ENCODE measurements around the gene GRAMD2B. TPM values are rescaled to one million over a fixed set of nuclear protein-coding genes. Genes with fewer than 3 reads are reported as not detected.

GRAMD2B gene
- total and polyA plus RNA-seq, 7 experiments from 2014 or later, result 3.8 to 9.8 (median 7.1) TPM

DNA sequence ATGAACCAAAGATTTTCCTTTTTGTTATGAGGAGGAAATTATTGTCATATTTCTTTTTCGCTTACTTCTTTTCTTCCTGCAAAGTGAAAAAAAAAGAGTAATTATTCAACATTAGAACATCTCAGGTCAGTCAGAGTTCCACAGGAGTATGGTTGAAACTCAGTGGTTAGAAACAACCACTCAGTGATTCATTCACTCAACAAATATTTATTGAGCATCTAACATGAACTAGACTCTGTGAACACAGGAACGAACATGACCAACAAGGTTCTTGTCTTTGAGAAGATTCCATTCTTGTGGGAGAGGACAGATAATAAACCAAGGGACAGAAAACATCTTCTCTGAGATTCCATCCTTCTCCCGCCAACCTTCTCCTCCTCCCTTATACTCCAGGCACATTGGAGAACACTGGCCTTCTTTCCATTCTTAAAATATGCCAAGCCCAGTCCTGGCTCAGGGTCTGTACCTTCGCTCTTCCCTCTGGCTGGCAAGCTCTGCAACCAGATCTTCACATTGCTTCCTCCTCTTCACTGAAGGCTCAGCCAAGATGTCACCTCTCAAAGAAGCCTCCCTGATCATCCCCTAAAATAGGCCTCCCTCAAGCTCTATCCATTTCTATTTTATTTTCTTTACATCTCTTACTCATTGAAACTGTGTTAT, 6.8 kb upstream of the GRAMD2B start:
- no peak for DNase-seq
- Mint-ChIP-seq H3K4me1 (peaks cover 0 to 8% (median 3%) of the 10 kb centered on the region in 7 donors), H3K4me3 (no peak overlapping the region), H3K36me3 (peaks cover 0 to 5% (median 3%) of the 10 kb centered on the region in 5 donors), H3K27me3 (peaks cover 0 to 34% (median 23%) of the 10 kb centered on the region in 5 donors), H3K27ac (no peak overlapping the region), H3K9me3 (peaks cover 0 to 7% (median 4%) of the 10 kb centered on the region in 11 donors)
- H3K9me3 ChIP-seq (ENCODE audit: control insufficient read depth in 2 of 3, low read length in 3 of 3), result no peaks in the 10 kb centered on the region
- ChIA-PET POLR2A (no interaction called here), CTCF (no interaction called here)
- no peaks in the 10 kb centered on the region for H3K4me1 ChIP-seq (ENCODE audit: control insufficient read depth in 2 of 2, insufficient read depth in 2 of 2, low read length in 2 of 2)
- no peaks in the 10 kb centered on the region for H3K36me3 ChIP-seq (ENCODE audit: control insufficient read depth in 2 of 3, insufficient read depth in 3 of 3, low read length in 3 of 3)
- H3K4me3 ChIP-seq (ENCODE audit: low read length), result no peak overlapping the region
- no peak overlapping the region for H3K27ac ChIP-seq (ENCODE audit: low read depth, low read length)
- H3K27me3 ChIP-seq (ENCODE audit: control insufficient read depth in 2 of 2, insufficient read depth in 2 of 2, low read length in 2 of 2), result no peaks in the 10 kb centered on the region
- intact Hi-C loops (cut with micrococcal nuclease), result no loop called here
- ATAC-seq, result no peak

DNA sequence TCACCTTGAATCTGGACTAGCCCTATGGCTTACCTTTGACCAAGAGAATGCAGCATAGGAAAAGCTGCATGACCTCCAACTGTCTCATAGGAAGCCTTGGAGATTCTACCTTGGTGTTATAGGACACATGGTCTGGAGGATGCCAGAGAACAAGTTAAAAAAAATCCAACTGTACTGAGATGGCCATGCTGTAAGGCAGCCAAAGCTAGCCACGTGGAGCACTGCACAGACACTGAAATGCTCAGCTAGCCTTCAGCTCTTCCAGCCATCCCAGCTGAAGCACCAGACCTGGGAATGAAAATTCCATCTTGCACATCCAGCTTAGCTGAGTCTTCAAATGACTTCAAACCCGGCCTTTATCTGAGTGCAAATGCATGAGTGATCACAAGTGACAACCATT, 6.0 kb upstream of the GRAMD2B start:
- CTCF ChIA-PET, result no interaction called here
- Histone ChIP-seq H3K9me3 (ENCODE audit: control insufficient read depth in 2 of 3, low read length in 3 of 3) (no peaks in the 10 kb centered on the region), H3K27ac (ENCODE audit: low read depth, low read length) (no peak overlapping the region), H3K4me1 (ENCODE audit: control insufficient read depth in 2 of 2, insufficient read depth in 2 of 2, low read length in 2 of 2) (no peaks in the 10 kb centered on the region), H3K27me3 (ENCODE audit: control insufficient read depth in 2 of 2, insufficient read depth in 2 of 2, low read length in 2 of 2) (no peaks in the 10 kb centered on the region), H3K4me3 (ENCODE audit: low read length) (no peak overlapping the region), H3K36me3 (ENCODE audit: control insufficient read depth in 2 of 3, insufficient read depth in 3 of 3, low read length in 3 of 3) (no peaks in the 10 kb centered on the region)
- DNase-seq (no peak), ATAC-seq (no peak)
- Mint-ChIP-seq H3K36me3 (peaks cover 0 to 5% (median 0%) of the 10 kb centered on the region in 5 donors), H3K27me3 (peaks cover 0 to 34% (median 19%) of the 10 kb centered on the region in 5 donors), H3K9me3 (peaks cover 0 to 4% (median 0%) of the 10 kb centered on the region in 11 donors), H3K4me3 (no peak overlapping the region), H3K4me1 (peaks cover 0 to 8% (median 3%) of the 10 kb centered on the region in 7 donors), H3K27ac (no peak overlapping the region)
- POLR2A ChIA-PET, result no interaction called here
- intact Hi-C loops (cut with micrococcal nuclease), result no loop called here

DNA sequence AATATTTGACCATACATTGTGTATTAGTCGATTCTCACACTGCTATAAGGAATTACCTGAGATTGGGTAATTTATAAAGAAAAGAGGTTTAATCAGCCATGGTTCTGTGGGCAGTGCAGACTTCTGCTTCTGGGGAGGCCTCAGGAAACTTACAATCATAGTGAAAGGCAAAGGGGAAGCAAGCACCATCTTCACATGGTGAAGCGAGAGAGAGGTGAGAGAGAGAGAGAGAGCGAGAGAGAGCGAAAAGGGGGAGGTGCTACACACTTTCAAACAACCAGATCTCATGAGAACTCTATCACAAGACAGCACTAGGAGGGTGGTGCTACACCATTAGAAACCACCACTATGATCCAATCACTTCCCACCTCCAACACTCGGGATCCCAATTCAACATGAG, 4.1 kb upstream of the GRAMD2B start:
- Mint-ChIP-seq H3K27me3 (peaks cover 0 to 18% (median 2%) of the 10 kb centered on the region in 5 donors), H3K9me3 (peaks cover 0 to 1% (median 0%) of the 10 kb centered on the region in 11 donors), H3K27ac (no peak overlapping the region), H3K4me1 (peaks cover 4 to 19% (median 10%) of the 10 kb centered on the region in 7 donors), H3K4me3 (no peak overlapping the region), H3K36me3 (peaks cover 0 to 5% (median 0%) of the 10 kb centered on the region in 5 donors)
- DNase-seq (no peak), ATAC-seq (no peak)
- peaks cover 0 to 6% (median 0%) of the 10 kb centered on the region in 3 experiments for H3K36me3 ChIP-seq (ENCODE audit: control insufficient read depth in 2 of 3, insufficient read depth in 3 of 3, low read length in 3 of 3)
- H3K27me3 ChIP-seq (ENCODE audit: control insufficient read depth in 2 of 2, insufficient read depth in 2 of 2, low read length in 2 of 2), result no peaks in the 10 kb centered on the region
- peaks cover 0 to 5% of the 10 kb centered on the region in 2 donors for H3K4me1 ChIP-seq (ENCODE audit: control insufficient read depth in 2 of 2, insufficient read depth in 2 of 2, low read length in 2 of 2)
- H3K27ac ChIP-seq (ENCODE audit: low read depth, low read length), result no peak overlapping the region
- ChIA-PET POLR2A (no interaction called here), CTCF (no interaction called here)
- no peak overlapping the region for H3K4me3 ChIP-seq (ENCODE audit: low read length)
- H3K9me3 ChIP-seq (ENCODE audit: control insufficient read depth in 2 of 3, low read length in 3 of 3), result no peaks in the 10 kb centered on the region
- intact Hi-C loops (cut with micrococcal nuclease), result no loop called here

DNA sequence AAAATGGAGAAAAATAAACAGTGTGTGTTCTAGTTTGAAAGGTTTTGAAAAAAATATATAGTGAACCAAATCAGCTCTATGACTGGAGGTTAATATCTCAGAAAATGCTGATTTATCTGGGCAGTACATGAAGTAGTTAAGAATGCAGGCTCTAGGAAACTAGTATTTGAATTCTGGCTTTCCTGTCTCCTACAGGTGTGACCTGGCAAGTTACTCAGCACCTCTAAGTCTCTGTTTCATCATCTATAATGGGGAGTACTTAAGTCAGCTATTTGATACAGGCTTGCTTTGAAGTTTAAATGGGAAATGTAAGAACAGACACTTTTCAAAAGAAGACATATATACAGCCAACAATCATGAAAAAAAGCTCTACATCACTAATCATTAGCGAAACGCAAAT, 5.2 kb downstream of the GRAMD2B start:
- Mint-ChIP-seq H3K9me3 (peaks cover 0 to 1% (median 0%) of the 10 kb centered on the region in 11 donors), H3K36me3 (peaks cover 3 to 41% (median 15%) of the 10 kb centered on the region in 5 donors), H3K4me1 (peaks cover 20 to 66% (median 46%) of the 10 kb centered on the region in 7 donors), H3K4me3 (no peak overlapping the region), H3K27ac (no peak overlapping the region), H3K27me3 (no peaks in the 10 kb centered on the region)
- DNase-seq (no peak), ATAC-seq (no peak)
- ChIA-PET CTCF (no interaction called here), POLR2A (no interaction called here)
- H3K36me3 ChIP-seq (ENCODE audit: control insufficient read depth in 2 of 3, insufficient read depth in 3 of 3, low read length in 3 of 3), result peaks cover 0 to 2% (median 0%) of the 10 kb centered on the region in 3 experiments
- H3K4me1 ChIP-seq (ENCODE audit: control insufficient read depth in 2 of 2, insufficient read depth in 2 of 2, low read length in 2 of 2), result peaks cover 8 to 13% of the 10 kb centered on the region in 2 donors
- intact Hi-C loops (cut with micrococcal nuclease), result loop anchor here (10.0 kb wide), 2 partner anchors 166 to 346 kb away; partner anchors contain the start of genes LMNB1 (in 2 of the 2) and ALDH7A1 (in 1 of the 2)
- H3K27me3 ChIP-seq (ENCODE audit: control insufficient read depth in 2 of 2, insufficient read depth in 2 of 2, low read length in 2 of 2), result no peaks in the 10 kb centered on the region
- H3K27ac ChIP-seq (ENCODE audit: low read depth, low read length), result no peak overlapping the region
- no peaks in the 10 kb centered on the region for H3K9me3 ChIP-seq (ENCODE audit: control insufficient read depth in 2 of 3, low read length in 3 of 3)
- H3K4me3 ChIP-seq (ENCODE audit: low read length), result no peak overlapping the region

DNA sequence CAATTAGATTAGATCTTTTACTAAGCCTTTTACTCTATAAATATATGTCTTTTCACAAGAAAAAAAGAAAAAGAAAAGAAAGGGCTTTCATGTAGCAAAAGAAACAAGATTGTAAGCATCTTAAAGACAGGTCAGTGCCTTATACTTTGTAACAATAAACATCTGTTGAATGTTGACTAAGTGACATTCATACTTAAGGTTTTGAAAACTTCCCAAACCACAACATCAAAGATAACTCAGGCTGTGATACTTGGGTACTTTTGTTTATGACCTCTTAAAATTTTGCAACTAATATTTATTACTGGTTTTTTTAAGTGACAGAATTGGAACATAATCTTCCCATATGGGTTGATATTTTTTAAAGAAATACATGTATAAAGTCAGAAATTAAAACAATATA, 7.4 kb downstream of the GRAMD2B start:
- H3K4me3 ChIP-seq (ENCODE audit: low read length), result no peak overlapping the region
- DNase-seq, result no peak
- H3K4me1 ChIP-seq (ENCODE audit: control insufficient read depth in 2 of 2, insufficient read depth in 2 of 2, low read length in 2 of 2), result no peaks in the 10 kb centered on the region
- ChIA-PET POLR2A (no interaction called here), CTCF (no interaction called here)
- peaks cover 6 to 57% (median 29%) of the 10 kb centered on the region in 7 donors for H3K4me1 Mint-ChIP-seq
- H3K27ac Mint-ChIP-seq, result no peak overlapping the region
- H3K36me3 ChIP-seq (ENCODE audit: control insufficient read depth in 2 of 3, insufficient read depth in 3 of 3, low read length in 3 of 3), result no peaks in the 10 kb centered on the region
- H3K27me3 ChIP-seq (ENCODE audit: control insufficient read depth in 2 of 2, insufficient read depth in 2 of 2, low read length in 2 of 2), result no peaks in the 10 kb centered on the region
- no peak overlapping the region for H3K4me3 Mint-ChIP-seq
- peaks cover 0 to 1% (median 0%) of the 10 kb centered on the region in 11 donors for H3K9me3 Mint-ChIP-seq
- no peaks in the 10 kb centered on the region for H3K9me3 ChIP-seq (ENCODE audit: control insufficient read depth in 2 of 3, low read length in 3 of 3)
- H3K27ac ChIP-seq (ENCODE audit: low read depth, low read length), result no peak overlapping the region
- intact Hi-C loops (cut with micrococcal nuclease), result no loop called here
- ATAC-seq, result no peak
- H3K27me3 Mint-ChIP-seq, result no peaks in the 10 kb centered on the region
- peaks cover 7 to 48% (median 20%) of the 10 kb centered on the region in 5 donors for H3K36me3 Mint-ChIP-seq

DNA sequence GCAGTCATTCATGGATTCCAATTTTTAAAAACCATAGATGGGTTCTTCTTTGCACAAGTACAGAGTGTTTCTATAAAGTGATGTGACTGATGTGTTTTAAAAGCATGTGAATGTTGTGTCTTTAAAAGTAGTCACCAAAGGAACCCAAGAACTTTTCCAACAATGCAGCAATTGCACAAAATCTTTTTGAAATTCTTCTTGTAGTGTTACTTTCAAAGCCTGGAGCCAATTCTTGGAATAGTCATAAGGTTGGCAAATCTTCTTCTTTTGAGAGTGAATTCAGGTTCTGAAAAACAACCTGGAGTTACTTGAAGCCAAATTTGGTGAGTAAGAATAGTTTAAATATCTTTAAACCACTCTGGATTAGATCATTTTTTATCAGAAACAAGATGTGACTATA, 10.5 kb downstream of the GRAMD2B start:
- ChIA-PET POLR2A (interaction anchor here (0.7 to 1.3 kb wide), 4 partner anchors 10 to 16 kb away, joined by 3 to 4 read pairs (median 4); no protein-coding TSS in a partner anchor), CTCF (no interaction called here)

More for the DNA sequence above, 10.5 kb downstream of the GRAMD2B start:
- peaks cover 0 to 4% (median 0%) of the 10 kb centered on the region in 11 donors for H3K9me3 Mint-ChIP-seq
- H3K9me3 ChIP-seq (ENCODE audit: control insufficient read depth in 2 of 3, low read length in 3 of 3), result no peaks in the 10 kb centered on the region
- no peak overlapping the region for H3K27ac ChIP-seq (ENCODE audit: low read depth, low read length)
- intact Hi-C loops (cut with micrococcal nuclease), result no loop called here
- H3K4me3 Mint-ChIP-seq, result no peak overlapping the region
- peaks cover 6 to 43% (median 18%) of the 10 kb centered on the region in 7 donors for H3K4me1 Mint-ChIP-seq
- ATAC-seq, result no peak
- no peak overlapping the region for H3K4me3 ChIP-seq (ENCODE audit: low read length)
- no peaks in the 10 kb centered on the region for H3K4me1 ChIP-seq (ENCODE audit: control insufficient read depth in 2 of 2, insufficient read depth in 2 of 2, low read length in 2 of 2)
- H3K36me3 Mint-ChIP-seq, result peaks cover 18 to 60% (median 29%) of the 10 kb centered on the region in 5 donors
- no peak for DNase-seq
- H3K27me3 Mint-ChIP-seq, result no peaks in the 10 kb centered on the region
- peaks cover 0 to 9% (median 0%) of the 10 kb centered on the region in 3 experiments for H3K36me3 ChIP-seq (ENCODE audit: control insufficient read depth in 2 of 3, insufficient read depth in 3 of 3, low read length in 3 of 3)
- no peak overlapping the region for H3K27ac Mint-ChIP-seq
- no peaks in the 10 kb centered on the region for H3K27me3 ChIP-seq (ENCODE audit: control insufficient read depth in 2 of 2, insufficient read depth in 2 of 2, low read length in 2 of 2)
